Heart left ventricle (tissue), 13 donors: ENCODE data around the gene PTBP3.

Experiments
- POLR2A ChIP-seq, 2 donors: fragments of 450-650 bp; IDR thresholded peaks; one replicate each; pipeline ENCODE4 v1.6.1; 2017; ENCODE audit warnings: antibody characterized with exemption in 2 of 2, mild to moderate bottlenecking in 2 of 2, moderate library complexity in 2 of 2
- TF ChIP-seq, protein P1 (sequence below), 12 donors: fragments of 200-600 bp; sonication (generic) in 4 of 12; IDR thresholded peaks; one replicate each; pipeline versions ENCODE4 v1.5.0 to v1.8.0; 2018 to 2022; ENCODE audit warnings: antibody characterized with exemption in 12 of 12, mild to moderate bottlenecking in 5 of 12
- donor health status: ischemic (EF 13 %, LVEDD 7.1; RV severe dilation, severe dysfunction).
- donor health status: DM: no; HTN: yes; CAD: no.
- donor health status: DM: no; HTN: no; CAD: no.
- donor health status: ischemic (EF 25% LVEDD 6.9; RV normal size, moderate dysfunction).
- donor health status: ischemic (EF 25% LVEDD 5.7; RV mildly dilated, moderate dysfunction).
- donor health status: ischemic (EF 35%, LVEDD 5.7; RV mildly dilated, moderate dysfunction).
- donor health status: nonischemic (EF 11% LVEDD 7.7; RV severe dilation, severe dysfunction).
- donor health status: DM: yes; HTN: yes; CAD: no.
- donor health status: PGD.
- donor health status: ischemic (EF 29% LVEDD 5.4; RV normal size, mild dysfunction).
- donor health status: nonischemic (EF 23%, LVEDD 6.1; RV moderate dilation, normal function).

DNA sequence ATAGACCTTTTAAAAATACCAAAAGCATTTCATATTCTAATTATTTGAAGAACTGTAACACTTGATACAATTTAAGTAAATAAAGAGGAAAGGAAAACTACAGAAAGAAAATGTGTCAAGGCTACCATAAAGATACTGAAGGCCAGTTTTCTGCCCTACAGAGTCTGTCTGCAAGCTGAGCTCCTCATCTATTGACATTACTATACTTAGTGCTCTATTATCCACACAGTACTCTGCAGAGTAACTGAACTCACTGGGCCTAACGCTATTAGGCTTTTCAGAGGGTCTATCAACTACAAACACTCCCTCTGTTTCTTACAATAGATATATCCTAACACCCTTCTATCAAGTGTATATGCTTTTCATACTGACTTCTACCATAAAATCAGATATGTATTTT, 101.2 kb downstream of the PTBP3 start:
- TF ChIP-seq, protein P1, sequence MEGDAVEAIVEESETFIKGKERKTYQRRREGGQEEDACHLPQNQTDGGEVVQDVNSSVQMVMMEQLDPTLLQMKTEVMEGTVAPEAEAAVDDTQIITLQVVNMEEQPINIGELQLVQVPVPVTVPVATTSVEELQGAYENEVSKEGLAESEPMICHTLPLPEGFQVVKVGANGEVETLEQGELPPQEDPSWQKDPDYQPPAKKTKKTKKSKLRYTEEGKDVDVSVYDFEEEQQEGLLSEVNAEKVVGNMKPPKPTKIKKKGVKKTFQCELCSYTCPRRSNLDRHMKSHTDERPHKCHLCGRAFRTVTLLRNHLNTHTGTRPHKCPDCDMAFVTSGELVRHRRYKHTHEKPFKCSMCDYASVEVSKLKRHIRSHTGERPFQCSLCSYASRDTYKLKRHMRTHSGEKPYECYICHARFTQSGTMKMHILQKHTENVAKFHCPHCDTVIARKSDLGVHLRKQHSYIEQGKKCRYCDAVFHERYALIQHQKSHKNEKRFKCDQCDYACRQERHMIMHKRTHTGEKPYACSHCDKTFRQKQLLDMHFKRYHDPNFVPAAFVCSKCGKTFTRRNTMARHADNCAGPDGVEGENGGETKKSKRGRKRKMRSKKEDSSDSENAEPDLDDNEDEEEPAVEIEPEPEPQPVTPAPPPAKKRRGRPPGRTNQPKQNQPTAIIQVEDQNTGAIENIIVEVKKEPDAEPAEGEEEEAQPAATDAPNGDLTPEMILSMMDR (IDR thresholded peaks at IDR 0.05), result no peak
- no peak for TF ChIP-seq POLR2A (IDR thresholded peaks at IDR 0.05)
